Hepatocyte (in vitro differentiated cells): Measurements from ENCODE around the gene ADGRL3. TPM values are rescaled to one million over a fixed set of nuclear protein-coding genes. Genes with fewer than 3 reads are reported as not detected.
A peak's percentile ranks its signal among the peaks of the same experiment; 100 is the strongest.

Experiments
- DNase-seq: peaks from one replicate; pipeline ENCODE4 v3.0.0-alpha.2; 2016; ENCODE audit warnings: low spot score
- H2AFZ ChIP-seq: fragments of 200-600 bp; sonication (generic); 2 replicates; pipeline ENCODE4 v1.6.0; 2016; ENCODE audit warnings: antibody characterized with exemption, mild to moderate bottlenecking
- H3K27ac ChIP-seq: fragments of 200-600 bp; sonication (generic); 2 replicates; pipeline ENCODE4 v1.5.1; 2016; ENCODE audit warnings: mild to moderate bottlenecking
- H3K27me3 ChIP-seq: fragments of 200-600 bp; sonication (generic); 2 replicates; pipeline ENCODE4 v1.6.1; 2016
- H3K36me3 ChIP-seq: fragments of 200-600 bp; sonication (generic); replicated peaks from 2 replicates; pipeline ENCODE4 v1.5.1; 2016; ENCODE audit warnings: low read depth; ENCODE audit not compliant: insufficient read depth
- H3K4me1 ChIP-seq: fragments of 200-600 bp; sonication (generic); 2 replicates; pipeline ENCODE4 v1.5.1; 2016; ENCODE audit warnings: mild to moderate bottlenecking, moderate library complexity; ENCODE audit not compliant: insufficient read depth
- H3K4me2 ChIP-seq: fragments of 200-600 bp; sonication (generic); 2 replicates; pipeline ENCODE4 v1.6.0; 2016
- H3K4me3 ChIP-seq: fragments of 200-600 bp; sonication (generic); 2 replicates; pipeline ENCODE4 v1.5.1; 2016; ENCODE audit warnings: mild to moderate bottlenecking
- H3K79me2 ChIP-seq: fragments of 200-600 bp; sonication (generic); 2 replicates; pipeline ENCODE4 v1.6.0; 2017; ENCODE audit warnings: mild to moderate bottlenecking
- H3K9me2 ChIP-seq: fragments of 200-600 bp; sonication (generic); replicated peaks from 2 replicates; pipeline ENCODE4 v1.6.0; 2017; ENCODE audit warnings: mild to moderate bottlenecking; ENCODE audit not compliant: insufficient read depth
- H3K9me3 ChIP-seq: fragments of 200-600 bp; sonication (generic); 2 replicates; pipeline ENCODE4 v1.5.1; 2016; ENCODE audit warnings: low read depth, mild to moderate bottlenecking
- H4K20me1 ChIP-seq: fragments of 200-600 bp; sonication (generic); 2 replicates; pipeline ENCODE4 v1.6.0; 2016; ENCODE audit warnings: mild to moderate bottlenecking; ENCODE audit not compliant: insufficient read depth, poor library complexity, severe bottlenecking
- CTCF ChIP-seq: fragments of 200-600 bp; sonication (generic); IDR thresholded peaks from 2 replicates; pipeline ENCODE4 v1.5.1; 2016; ENCODE audit warnings: antibody characterized with exemption, mild to moderate bottlenecking; ENCODE audit not compliant: poor library complexity
- EZH2 ChIP-seq: fragments of 200-600 bp; sonication (generic); IDR thresholded peaks from 2 replicates; pipeline ENCODE4 v1.6.1; 2016; ENCODE audit warnings: antibody characterized with exemption, mild to moderate bottlenecking, borderline replicate concordance
- EZH2phosphoT487 ChIP-seq: fragments of 200-600 bp; sonication (generic); IDR thresholded peaks from one replicate; pipeline ENCODE4 v1.6.1; 2018; ENCODE audit warnings: antibody characterized with exemption, mild to moderate bottlenecking, low read depth, moderate library complexity; ENCODE audit not compliant: unreplicated experiment, severe bottlenecking
- WGBS: methylation state at CpG from one replicate; pipeline ENCODE4 v1.1.6; 2016; ENCODE audit warnings: low lambda C conversion rate; ENCODE audit errors: missing lambda C conversion rate; 5-methylcytosine and 5-hydroxymethylcytosine counted together
- polyA plus RNA-seq: library from polyadenylated mRNA; unstranded; fragments of >200 nt; fragmentation: Nextera tagmentation; extraction: Ambion mirVana; gene quantifications from 2 replicates; pipeline ENCODE4 v1.2.1, GENCODE V29; 2016
- total RNA-seq: library from RNA; depleted of rRNA; stranded (reverse); fragments of >200 nt; gene quantifications from 2 replicates; pipeline ENCODE4 v1.2.3, GENCODE V29; 2014

ADGRL3 gene
- total and polyA plus RNA-seq, 2 experiments from 2014 or later = 4.4 to 21.2 TPM

- Histone ChIP-seq H3K9me2 (no peaks in the 10 kb centered on the region), H3K27ac (peak overlapping the region; percentile 0), H4K20me1 (peaks cover 9% of the 10 kb centered on the region), H3K4me2 (peak overlapping the region; percentile 87), H3K9me3 (no peaks in the 10 kb centered on the region), H3K4me1 (no peaks in the 10 kb centered on the region), H3K36me3 (no peaks in the 10 kb centered on the region), H3K79me2 (peaks cover 59% of the 10 kb centered on the region), H3K27me3 (peaks cover 37% of the 10 kb centered on the region), H3K4me3 (peak overlapping the region; percentile 92), H2AFZ (peak overlapping the region; percentile 87)
- WGBS = under 1% methylated on average over 39 of the region's 41 CpGs
- TF ChIP-seq EZH2phosphoT487 = no peak
- TF ChIP-seq EZH2 = peak; percentile 24
- no peak for TF ChIP-seq CTCF
- peak; percentile 32 for DNase-seq
Observed at GRCh38 chr4:61202638-61203435, 2.7 kb downstream of the ADGRL3 start.

GRCh38 chr4:61203436-61203790 is 3.3 kb downstream of the ADGRL3 start:
- Histone ChIP-seq H3K79me2 (peaks cover 62% of the 10 kb centered on the region), H2AFZ (peak overlapping the region; percentile 87), H3K4me1 (no peaks in the 10 kb centered on the region), H3K27ac (peak overlapping the region; percentile 0), H4K20me1 (peaks cover 9% of the 10 kb centered on the region), H3K36me3 (no peaks in the 10 kb centered on the region), H3K4me2 (peak overlapping the region; percentile 87), H3K9me2 (no peaks in the 10 kb centered on the region), H3K9me3 (no peaks in the 10 kb centered on the region), H3K27me3 (peaks cover 33% of the 10 kb centered on the region), H3K4me3 (peak overlapping the region; percentile 92)
- no peak for DNase-seq
- WGBS = 39% methylated on average over 3 of the region's 3 CpGs
- no peak for TF ChIP-seq CTCF
- TF ChIP-seq EZH2 = peak; percentile 24
- TF ChIP-seq EZH2phosphoT487 = no peak

GRCh38 chr4:61204353-61205060 is 4.4 kb downstream of the ADGRL3 start:
- Histone ChIP-seq H3K79me2 (peaks cover 69% of the 10 kb centered on the region), H3K4me1 (no peaks in the 10 kb centered on the region), H3K27ac (no peak overlapping the region), H3K9me2 (no peaks in the 10 kb centered on the region), H3K9me3 (no peaks in the 10 kb centered on the region), H3K27me3 (peaks cover 24% of the 10 kb centered on the region), H2AFZ (no peak overlapping the region), H3K4me3 (no peak overlapping the region), H3K36me3 (no peaks in the 10 kb centered on the region), H3K4me2 (peak overlapping the region; percentile 87), H4K20me1 (peaks cover 9% of the 10 kb centered on the region)
- DNase-seq = peak; percentile 13
- 66% methylated on average over 2 of the region's 2 CpGs for whole genome bisulfite sequencing
- no peak for TF ChIP-seq CTCF
- no peak for TF ChIP-seq EZH2phosphoT487
- TF ChIP-seq EZH2 = no peak
